GM12878 (cell line): ENCODE data around the gene SELENOM. TPM values are rescaled to one million over a fixed set of nuclear protein-coding genes. Genes with fewer than 3 reads are reported as not detected.

Experiments
- ATF7 ChIP-seq: fragments of 450-650 bp; IDR thresholded peaks from 2 replicates; pipeline ENCODE4 v1.6.1; 2016; ENCODE audit warnings: low read depth, mild to moderate bottlenecking
- CUX1 ChIP-seq: IDR thresholded peaks from 2 replicates; pipeline ENCODE4 v1.6.1; 2012; ENCODE audit warnings: improper control_type of control experiment, low read depth, low read length; ENCODE audit not compliant: insufficient replicate concordance
- PBX3 ChIP-seq: IDR thresholded peaks from 2 replicates; pipeline ENCODE4 v1.6.1; 2011; ENCODE audit warnings: mild to moderate bottlenecking, low read depth, low read length, moderate library complexity; ENCODE audit not compliant: insufficient replicate concordance
- RAD21 ChIP-seq: IDR thresholded peaks from 2 replicates; pipeline ENCODE4 v1.6.1; 2011; ENCODE audit warnings: mild to moderate bottlenecking, low read depth, low read length, moderate library complexity; ENCODE audit not compliant: insufficient read depth
- RB1 ChIP-seq: fragments of 450-650 bp; formaldehyde crosslinking; IDR thresholded peaks from 2 replicates; pipeline ENCODE4 v1.6.1; 2017; ENCODE audit warnings: mild to moderate bottlenecking, borderline replicate concordance
- RUNX3 ChIP-seq: IDR thresholded peaks from 2 replicates; pipeline ENCODE4 v1.6.1; 2012; ENCODE audit warnings: low read length, inconsistent platforms
- SPI1 ChIP-seq: IDR thresholded peaks from 2 replicates; pipeline ENCODE4 v1.6.1; 2011; ENCODE audit warnings: low read depth, mild to moderate bottlenecking, low read length, moderate library complexity, borderline replicate concordance; ENCODE audit not compliant: insufficient read depth
- TCF12 ChIP-seq: IDR thresholded peaks from 2 replicates; pipeline ENCODE4 v1.6.1; 2011; ENCODE audit warnings: low read depth, mild to moderate bottlenecking, low read length
- YY1 ChIP-seq: IDR thresholded peaks from 2 replicates; pipeline ENCODE4 v1.6.1; 2011; ENCODE audit warnings: low read depth, mild to moderate bottlenecking, low read length
- polyA plus RNA-seq, 11 experiments: library from polyadenylated mRNA; depleted of rRNA in 4 of 11; unstranded in 6 of 11; stranded (reverse) in 5 of 11; fragments of >200 nt; fragmentation: Nextera tagmentation in 4 of 11; fragmentation: Illumina TruSeq in 1 of 11; extraction: Ambion mirVana in 4 of 11; extraction: Trizol in 1 of 11; gene quantifications; 1 replicate in 1 of 11; 2 replicates in 10 of 11; pipeline versions ENCODE4 v1.2.1 to v1.2.3, GENCODE V29; 2011 to 2016; ENCODE audit warnings: inconsistent platforms in 2 of 11, missing spikeins in 2 of 11, low read depth in 1 of 11
- total RNA-seq, 4 experiments: library from RNA; depleted of rRNA in 3 of 4; stranded (reverse); fragments of >200 nt in 3 of 4; fragmentation: Illumina TruSeq in 1 of 4; extraction: Trizol in 1 of 4; gene quantifications; 2 replicates each; pipeline versions ENCODE4 v1.2.1 to v1.2.3, GENCODE V29; 2013 to 2021
- TF ChIP-seq, protein P1 (sequence below): fragments of 450-650 bp; IDR thresholded peaks from 2 replicates; pipeline ENCODE4 v1.6.1; 2018; ENCODE audit warnings: mild to moderate bottlenecking, low read depth, moderate library complexity; ENCODE audit not compliant: partially characterized antibody
- TF ChIP-seq, protein P2 (sequence below): IDR thresholded peaks from 2 replicates; pipeline ENCODE4 v1.6.1; 2012; ENCODE audit warnings: mild to moderate bottlenecking, low read depth, low read length
- TF ChIP-seq, protein P3 (sequence below): fragments of 150-350 bp; IDR thresholded peaks from 2 replicates; pipeline ENCODE4 v1.6.1; 2014; ENCODE audit warnings: mild to moderate bottlenecking, low read depth, low read length

SELENOM gene
- total and polyA plus RNA-seq, 10 of the 15 experiments (the other 5 are each of a cell fraction or from before 2014, with no cell fraction given): 0.80 to 8.3 (median 2.0) TPM

- TF ChIP-seq PBX3 (no peak), RAD21 (peak; percentile 58), TCF12 (no peak), RB1 (peak; percentile 53; the same call in 1 of the 2 replicates), RUNX3 (no peak), ATF7 (no peak), YY1 (no peak), CUX1 (no peak), SPI1 (no peak)
- TF ChIP-seq, protein P1, sequence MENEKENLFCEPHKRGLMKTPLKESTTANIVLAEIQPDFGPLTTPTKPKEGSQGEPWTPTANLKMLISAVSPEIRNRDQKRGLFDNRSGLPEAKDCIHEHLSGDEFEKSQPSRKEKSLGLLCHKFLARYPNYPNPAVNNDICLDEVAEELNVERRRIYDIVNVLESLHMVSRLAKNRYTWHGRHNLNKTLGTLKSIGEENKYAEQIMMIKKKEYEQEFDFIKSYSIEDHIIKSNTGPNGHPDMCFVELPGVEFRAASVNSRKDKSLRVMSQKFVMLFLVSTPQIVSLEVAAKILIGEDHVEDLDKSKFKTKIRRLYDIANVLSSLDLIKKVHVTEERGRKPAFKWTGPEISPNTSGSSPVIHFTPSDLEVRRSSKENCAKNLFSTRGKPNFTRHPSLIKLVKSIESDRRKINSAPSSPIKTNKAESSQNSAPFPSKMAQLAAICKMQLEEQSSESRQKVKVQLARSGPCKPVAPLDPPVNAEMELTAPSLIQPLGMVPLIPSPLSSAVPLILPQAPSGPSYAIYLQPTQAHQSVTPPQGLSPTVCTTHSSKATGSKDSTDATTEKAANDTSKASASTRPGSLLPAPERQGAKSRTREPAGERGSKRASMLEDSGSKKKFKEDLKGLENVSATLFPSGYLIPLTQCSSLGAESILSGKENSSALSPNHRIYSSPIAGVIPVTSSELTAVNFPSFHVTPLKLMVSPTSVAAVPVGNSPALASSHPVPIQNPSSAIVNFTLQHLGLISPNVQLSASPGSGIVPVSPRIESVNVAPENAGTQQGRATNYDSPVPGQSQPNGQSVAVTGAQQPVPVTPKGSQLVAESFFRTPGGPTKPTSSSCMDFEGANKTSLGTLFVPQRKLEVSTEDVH: no peak
- TF ChIP-seq, protein P2, sequence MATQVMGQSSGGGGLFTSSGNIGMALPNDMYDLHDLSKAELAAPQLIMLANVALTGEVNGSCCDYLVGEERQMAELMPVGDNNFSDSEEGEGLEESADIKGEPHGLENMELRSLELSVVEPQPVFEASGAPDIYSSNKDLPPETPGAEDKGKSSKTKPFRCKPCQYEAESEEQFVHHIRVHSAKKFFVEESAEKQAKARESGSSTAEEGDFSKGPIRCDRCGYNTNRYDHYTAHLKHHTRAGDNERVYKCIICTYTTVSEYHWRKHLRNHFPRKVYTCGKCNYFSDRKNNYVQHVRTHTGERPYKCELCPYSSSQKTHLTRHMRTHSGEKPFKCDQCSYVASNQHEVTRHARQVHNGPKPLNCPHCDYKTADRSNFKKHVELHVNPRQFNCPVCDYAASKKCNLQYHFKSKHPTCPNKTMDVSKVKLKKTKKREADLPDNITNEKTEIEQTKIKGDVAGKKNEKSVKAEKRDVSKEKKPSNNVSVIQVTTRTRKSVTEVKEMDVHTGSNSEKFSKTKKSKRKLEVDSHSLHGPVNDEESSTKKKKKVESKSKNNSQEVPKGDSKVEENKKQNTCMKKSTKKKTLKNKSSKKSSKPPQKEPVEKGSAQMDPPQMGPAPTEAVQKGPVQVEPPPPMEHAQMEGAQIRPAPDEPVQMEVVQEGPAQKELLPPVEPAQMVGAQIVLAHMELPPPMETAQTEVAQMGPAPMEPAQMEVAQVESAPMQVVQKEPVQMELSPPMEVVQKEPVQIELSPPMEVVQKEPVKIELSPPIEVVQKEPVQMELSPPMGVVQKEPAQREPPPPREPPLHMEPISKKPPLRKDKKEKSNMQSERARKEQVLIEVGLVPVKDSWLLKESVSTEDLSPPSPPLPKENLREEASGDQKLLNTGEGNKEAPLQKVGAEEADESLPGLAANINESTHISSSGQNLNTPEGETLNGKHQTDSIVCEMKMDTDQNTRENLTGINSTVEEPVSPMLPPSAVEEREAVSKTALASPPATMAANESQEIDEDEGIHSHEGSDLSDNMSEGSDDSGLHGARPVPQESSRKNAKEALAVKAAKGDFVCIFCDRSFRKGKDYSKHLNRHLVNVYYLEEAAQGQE: no peak
- TF ChIP-seq, protein P3, sequence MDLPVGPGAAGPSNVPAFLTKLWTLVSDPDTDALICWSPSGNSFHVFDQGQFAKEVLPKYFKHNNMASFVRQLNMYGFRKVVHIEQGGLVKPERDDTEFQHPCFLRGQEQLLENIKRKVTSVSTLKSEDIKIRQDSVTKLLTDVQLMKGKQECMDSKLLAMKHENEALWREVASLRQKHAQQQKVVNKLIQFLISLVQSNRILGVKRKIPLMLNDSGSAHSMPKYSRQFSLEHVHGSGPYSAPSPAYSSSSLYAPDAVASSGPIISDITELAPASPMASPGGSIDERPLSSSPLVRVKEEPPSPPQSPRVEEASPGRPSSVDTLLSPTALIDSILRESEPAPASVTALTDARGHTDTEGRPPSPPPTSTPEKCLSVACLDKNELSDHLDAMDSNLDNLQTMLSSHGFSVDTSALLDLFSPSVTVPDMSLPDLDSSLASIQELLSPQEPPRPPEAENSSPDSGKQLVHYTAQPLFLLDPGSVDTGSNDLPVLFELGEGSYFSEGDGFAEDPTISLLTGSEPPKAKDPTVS: no peak
Observed at GRCh38 chr22:31107178-31107893, at the start of gene SELENOM (continued).
